GM23248 (cell line): Measurements from ENCODE around the gene RPS29. TPM values are rescaled to one million over a fixed set of nuclear protein-coding genes. Genes with fewer than 3 reads are reported as not detected.
"Not testable (repeated sequence)": the region's sequence is repeated elsewhere in the genome, so short reads cannot be mapped to it uniquely, and the experiment has no call there.

ENCODE experiments used
- DNase-seq: peaks from one replicate; pipeline ENCODE4 v3.0.0-alpha.2; 2015
- H2AFZ ChIP-seq: fragments of 200-600 bp; sonication (generic); 2 replicates; pipeline ENCODE4 v1.6.1; 2016; ENCODE audit warnings: antibody characterized with exemption
- H3F3A ChIP-seq: fragments of 200-600 bp; sonication (generic); 2 replicates; pipeline ENCODE4 v1.6.1; 2016; ENCODE audit warnings: mild to moderate bottlenecking, antibody characterized with exemption, mixed run types; ENCODE audit not compliant: insufficient read depth
- H3K27ac ChIP-seq: fragments of 200-600 bp; sonication (generic); 2 replicates; pipeline ENCODE4 v1.5.1; 2016; ENCODE audit warnings: mild to moderate bottlenecking
- H3K27me3 ChIP-seq: fragments of 200-600 bp; sonication (generic); replicated peaks from 2 replicates; pipeline ENCODE4 v1.6.1; 2016; ENCODE audit warnings: mild to moderate bottlenecking; ENCODE audit not compliant: insufficient read depth
- H3K36me3 ChIP-seq: fragments of 200-600 bp; sonication (generic); 2 replicates; pipeline ENCODE4 v1.6.1; 2016; ENCODE audit warnings: low read depth, mild to moderate bottlenecking
- H3K4me1 ChIP-seq: fragments of 200-600 bp; sonication (generic); 2 replicates; pipeline ENCODE4 v1.6.1; 2016; ENCODE audit warnings: mild to moderate bottlenecking; ENCODE audit not compliant: insufficient read depth
- H3K4me2 ChIP-seq: fragments of 200-600 bp; sonication (generic); one replicate; pipeline ENCODE4 v1.6.1; 2016; ENCODE audit warnings: mild to moderate bottlenecking; ENCODE audit not compliant: unreplicated experiment
- H3K4me3 ChIP-seq: fragments of 200-600 bp; sonication (generic); 2 replicates; pipeline ENCODE4 v1.5.1; 2016; ENCODE audit warnings: mild to moderate bottlenecking
- H3K79me2 ChIP-seq: fragments of 200-600 bp; sonication (generic); 2 replicates; pipeline ENCODE4 v1.6.1; 2016; ENCODE audit warnings: mild to moderate bottlenecking; ENCODE audit not compliant: insufficient read depth
- H3K9ac ChIP-seq: fragments of 200-600 bp; sonication (generic); 2 replicates; pipeline ENCODE4 v1.6.1; 2016; ENCODE audit warnings: mild to moderate bottlenecking
- H3K9me2 ChIP-seq: fragments of 200-600 bp; sonication (generic); 2 replicates; pipeline ENCODE4 v1.6.1; 2016; ENCODE audit warnings: mixed run types, mild to moderate bottlenecking, moderate library complexity; ENCODE audit not compliant: insufficient read depth
- H3K9me3 ChIP-seq: fragments of 200-600 bp; sonication (generic); one replicate; pipeline ENCODE4 v1.6.1; 2017; ENCODE audit warnings: low read depth
- H4K20me1 ChIP-seq: fragments of 200-600 bp; sonication (generic); 2 replicates; pipeline ENCODE4 v1.6.0; 2016; ENCODE audit not compliant: insufficient read depth
- EZH2 ChIP-seq: fragments of 200-600 bp; sonication (generic); IDR thresholded peaks from 2 replicates; pipeline ENCODE4 v1.6.1; 2018; ENCODE audit warnings: antibody characterized with exemption, mild to moderate bottlenecking; ENCODE audit not compliant: insufficient read depth, poor library complexity, severe bottlenecking
- EZH2phosphoT487 ChIP-seq: fragments of 200-600 bp; sonication (generic); IDR thresholded peaks from 2 replicates; pipeline ENCODE4 v1.6.1; 2018; ENCODE audit warnings: antibody characterized with exemption, moderate library complexity, mild to moderate bottlenecking, low read depth; ENCODE audit not compliant: insufficient read depth
- WGBS, 2 experiments: methylation state at CpG; one replicate each; pipeline ENCODE4 v1.1.6; 2015 to 2017; ENCODE audit warnings: low lambda C conversion rate in 2 of 2, low coverage in 1 of 2; ENCODE audit errors: missing lambda C conversion rate in 2 of 2; 5-methylcytosine and 5-hydroxymethylcytosine counted together
- in situ Hi-C: fragments of 300-500 bp; cut with MboI; formaldehyde crosslinking; loops from 2 replicates; pipeline ENCODE4 v1.15.0; 2020
- polyA plus RNA-seq: library from polyadenylated mRNA; unstranded; fragments of >200 nt; fragmentation: Nextera tagmentation; extraction: Ambion mirVana; gene quantifications from 2 replicates; pipeline ENCODE4 v1.2.1, GENCODE V29; 2016
- total RNA-seq: library from RNA; depleted of rRNA; stranded (reverse); fragments of >200 nt; shearing (Covaris generic); gene quantifications from 2 replicates; pipeline ENCODE4 v1.2.3, GENCODE V29; 2014

RPS29 gene
- total and polyA plus RNA-seq, 2 experiments from 2014 or later: 980 to 5,928 TPM

DNA sequence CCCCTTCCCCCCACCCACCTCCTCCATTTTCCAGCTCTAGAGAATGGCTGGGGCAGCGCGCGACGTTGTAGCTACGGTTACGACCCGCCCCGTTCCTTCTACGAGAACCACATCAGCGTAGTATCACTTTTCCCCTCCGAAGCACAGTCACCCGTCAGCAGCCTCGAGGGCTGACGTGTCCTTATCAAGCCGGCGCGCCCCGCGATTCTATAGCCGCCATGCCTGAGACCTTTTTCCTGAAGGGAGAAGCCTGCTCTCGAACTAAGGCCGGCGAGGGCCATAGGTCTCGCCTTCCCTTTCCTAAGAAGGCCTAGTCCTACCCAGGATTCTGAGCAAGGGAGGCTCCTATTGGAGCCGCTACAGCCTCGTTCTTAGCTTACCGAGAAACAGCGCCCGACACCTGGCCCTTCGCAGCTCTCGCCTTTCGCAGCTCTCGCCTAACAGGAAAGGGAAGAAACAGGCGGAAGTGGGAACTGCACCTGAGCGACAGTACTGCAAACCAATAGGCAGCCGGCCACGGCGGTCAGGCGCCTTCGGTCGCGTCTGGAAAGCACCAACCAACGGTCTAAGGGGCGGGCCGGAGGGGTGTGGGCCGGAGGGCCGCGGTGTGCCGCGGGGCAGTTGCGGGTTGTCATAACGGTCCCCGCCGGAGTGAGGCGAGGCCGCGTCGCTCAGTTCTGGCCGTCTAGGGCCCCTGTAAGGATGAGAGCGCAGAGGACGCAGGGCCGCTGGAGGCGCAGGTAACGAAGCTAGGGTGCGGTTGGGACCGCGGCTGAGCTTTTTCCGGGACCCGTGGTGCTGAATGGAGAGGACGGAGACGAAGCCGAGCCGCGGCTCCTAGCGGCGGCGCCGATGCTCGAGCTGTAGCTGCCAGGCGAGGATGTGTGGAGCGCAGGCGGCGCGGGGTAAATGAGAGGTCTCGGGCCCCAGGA, 34.3 kb upstream of the RPS29 start, which contains the start of the genes MGAT2 and RPL36AL:
MGAT2 (plus strand) TSS at position 618 of the 932 bp plus-strand sequence. CDS start 470 bp downstream, outside the sequence.
RPL36AL (minus strand) TSS at position 445 of the 932 bp plus-strand sequence. CDS start 1,522 bp downstream, outside the sequence.
- H3K36me3 ChIP-seq: peaks cover 21% of the 10 kb centered on the region

DNA sequence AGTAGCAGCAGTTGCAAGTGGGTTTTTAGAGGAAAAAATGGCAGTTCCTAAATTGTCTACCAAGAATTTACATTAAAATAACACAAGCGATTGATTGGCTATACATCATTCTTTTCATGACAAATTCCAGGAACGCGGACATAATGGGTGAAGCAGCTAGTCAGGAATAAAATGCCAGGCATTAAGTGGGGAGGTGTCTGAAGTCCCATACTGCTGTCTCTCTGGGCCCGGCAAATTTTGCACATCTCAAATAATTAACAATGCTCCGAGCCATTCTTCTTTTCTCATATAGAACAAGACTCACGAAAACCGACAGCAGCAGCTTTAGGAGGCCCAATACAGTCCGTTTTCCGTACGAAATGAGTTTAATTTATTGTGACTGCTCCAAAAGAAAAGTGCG, 33.5 kb upstream of the RPS29 start:
- peak overlapping the region; percentile 85 for H3K4me2 ChIP-seq
- H3K9me2 ChIP-seq: no peaks in the 10 kb centered on the region
- H3K4me1 ChIP-seq: peaks cover 51% of the 10 kb centered on the region
- no peaks in the 10 kb centered on the region for H3K9me3 ChIP-seq
- WGBS, 2 experiments: 5 to 6% methylated on average over 11 of the region's 11 CpGs
- peaks cover 18% of the 10 kb centered on the region for H3K36me3 ChIP-seq
- peak overlapping the region; percentile 90 for H3K4me3 ChIP-seq
- no peak for TF ChIP-seq EZH2phosphoT487
- H3K9ac ChIP-seq: peak overlapping the region; percentile 94
- peak overlapping the region; percentile 75 for H2AFZ ChIP-seq
- H3K79me2 ChIP-seq: peaks cover 83% of the 10 kb centered on the region
- peak; percentile 19 for DNase-seq
- H3K27me3 ChIP-seq: no peaks in the 10 kb centered on the region
- H3K27ac ChIP-seq: peak overlapping the region; percentile 96
- peaks cover 63% of the 10 kb centered on the region for H3F3A ChIP-seq
- in situ Hi-C loops: no loop called here
- H4K20me1 ChIP-seq: no peaks in the 10 kb centered on the region

More for the DNA sequence above, 34.3 kb upstream of the RPS29 start, which contains the start of the genes MGAT2 and RPL36AL:
- Histone ChIP-seq H2AFZ (peak within 1 kb of the TSS; percentile 76), H3K4me2 (peak within 1 kb of the TSS; percentile 90), H4K20me1 (no peaks in the 10 kb centered on the region), H3K9me2 (no peaks in the 10 kb centered on the region), H3F3A (peaks cover 61% of the 10 kb centered on the region), H3K4me3 (peak within 1 kb of the TSS; percentile 90), H3K9ac (peak within 1 kb of the TSS; percentile 94), H3K4me1 (peaks cover 51% of the 10 kb centered on the region), H3K27ac (peak within 1 kb of the TSS; percentile 96), H3K79me2 (peaks cover 91% of the 10 kb centered on the region), H3K27me3 (no peaks in the 10 kb centered on the region), H3K9me3 (no peaks in the 10 kb centered on the region)
- DNase-seq: peak; percentile 99
- TF ChIP-seq EZH2 (no peak), EZH2phosphoT487 (no peak)
- in situ Hi-C loops: no loop called here
- WGBS, 2 experiments: 1 to 2% methylated on average over 78 of the region's 85 CpGs

- 81 to 84% methylated on average over 18 to 19 of the region's 19 CpGs for WGBS, 2 experiments
- H4K20me1 ChIP-seq, in situ Hi-C loops, DNase-seq, H2AFZ ChIP-seq, H3K9me2 ChIP-seq, H3K27me3 ChIP-seq, H3K9me3 ChIP-seq: not testable (repeated sequence)
- peaks cover 49% of the 10 kb centered on the region for H3K4me1 ChIP-seq
- peaks cover 18% of the 10 kb centered on the region for H3K36me3 ChIP-seq
- peak overlapping the region; percentile 90 for H3K4me3 ChIP-seq
- H3F3A ChIP-seq: peaks cover 63% of the 10 kb centered on the region
- H3K9ac ChIP-seq: peak overlapping the region; percentile 94
- H3K27ac ChIP-seq: peak overlapping the region; percentile 96
- peaks cover 79% of the 10 kb centered on the region for H3K79me2 ChIP-seq
- H3K4me2 ChIP-seq: peak overlapping the region; percentile 85
Measured at GRCh38 chr14:49619273-49619672, 33.1 kb upstream of the RPS29 start.

- H3K27ac ChIP-seq: peak overlapping the region; percentile 66
- 91 to 93% methylated on average over 6 of the region's 6 CpGs for WGBS, 2 experiments
- H3K4me2 ChIP-seq: peak overlapping the region; percentile 85
- H2AFZ ChIP-seq: no peak overlapping the region
- H3K79me2 ChIP-seq: peaks cover 70% of the 10 kb centered on the region
- peaks cover 53% of the 10 kb centered on the region for H3F3A ChIP-seq
- in situ Hi-C loops: no loop called here
- TF ChIP-seq EZH2: no peak
- no peak for TF ChIP-seq EZH2phosphoT487
- H3K36me3 ChIP-seq: peaks cover 18% of the 10 kb centered on the region
- no peaks in the 10 kb centered on the region for H4K20me1 ChIP-seq
- no peak for DNase-seq
- H3K27me3 ChIP-seq: no peaks in the 10 kb centered on the region
- peak overlapping the region; percentile 46; the same call in 1 of the 2 replicates for H3K4me3 ChIP-seq
- no peak overlapping the region for H3K9ac ChIP-seq
- H3K4me1 ChIP-seq: peaks cover 36% of the 10 kb centered on the region
- no peaks in the 10 kb centered on the region for H3K9me3 ChIP-seq
- no peaks in the 10 kb centered on the region for H3K9me2 ChIP-seq
Measured at GRCh38 chr14:49617852-49618519, 31.8 kb upstream of the RPS29 start.
